DND-41 (cell line): ENCODE data around the gene HMBS.

Experiments used
- ATAC-seq: fragments of 200-7000 bp; cut with Tn5 transposase; 3 replicates; pipeline ENCODE4 v1.9.1; 2021; ENCODE audit warnings: low read depth; ENCODE audit not compliant: insufficient read depth
- DNase-seq: peaks from one replicate; pipeline ENCODE4 v3.0.0-alpha.2; 2020
- H2AFZ ChIP-seq: 2 replicates; pipeline ENCODE4 v1.6.0; 2012; ENCODE audit warnings: low read depth, low read length
- H3K27ac ChIP-seq: 2 replicates; pipeline ENCODE4 v1.5.1; 2012; ENCODE audit warnings: low read length, inconsistent platforms
- H3K27me3 ChIP-seq: fragments of 200-600 bp; sonication (generic); 2 replicates; pipeline ENCODE4 v1.6.0; 2012; ENCODE audit warnings: low read length, mild to moderate bottlenecking, inconsistent platforms; ENCODE audit not compliant: insufficient read depth, poor library complexity
- H3K36me3 ChIP-seq: 2 replicates; pipeline ENCODE4 v1.5.1; 2012; ENCODE audit warnings: low read length, inconsistent platforms; ENCODE audit not compliant: insufficient read depth
- H3K4me1 ChIP-seq: 2 replicates; pipeline ENCODE4 v1.5.1; 2012; ENCODE audit warnings: mild to moderate bottlenecking, low read length; ENCODE audit not compliant: insufficient read depth
- H3K4me2 ChIP-seq: 2 replicates; pipeline ENCODE4 v1.6.0; 2012; ENCODE audit warnings: mild to moderate bottlenecking, moderate library complexity, low read length, inconsistent platforms; ENCODE audit not compliant: insufficient read depth
- H3K4me3 ChIP-seq, 2 experiments: fragments of 200-600 bp in 1 of 2; shearing (Covaris generic) in 1 of 2; 2 replicates each; pipeline ENCODE4 v1.5.1; 2012 to 2016; ENCODE audit warnings: inconsistent platforms in 2 of 2, low read length in 2 of 2, mild to moderate bottlenecking in 2 of 2, low read depth in 1 of 2, moderate library complexity in 1 of 2
- H3K79me2 ChIP-seq: 2 replicates; pipeline ENCODE4 v1.6.0; 2012; ENCODE audit warnings: low read length, inconsistent platforms; ENCODE audit not compliant: insufficient read depth
- H3K9ac ChIP-seq: 2 replicates; pipeline ENCODE4 v1.6.0; 2012; ENCODE audit warnings: low read depth, mild to moderate bottlenecking, inconsistent platforms, low read length, moderate library complexity
- H3K9me3 ChIP-seq: 2 replicates; pipeline ENCODE4 v1.5.1; 2012; ENCODE audit warnings: low read length, moderate library complexity, mild to moderate bottlenecking, inconsistent platforms; ENCODE audit not compliant: insufficient read depth, severe bottlenecking
- H4K20me1 ChIP-seq: 2 replicates; pipeline ENCODE4 v1.6.0; 2012; ENCODE audit warnings: low read length; ENCODE audit not compliant: insufficient read depth
- EZH2 ChIP-seq: IDR thresholded peaks from 3 replicates; pipeline ENCODE4 v1.6.1; 2012; ENCODE audit warnings: borderline replicate concordance, low read depth, mild to moderate bottlenecking, moderate library complexity, low read length, inconsistent platforms; ENCODE audit not compliant: severe bottlenecking
- TF ChIP-seq, protein P1 (sequence below): IDR thresholded peaks from 2 replicates; pipeline ENCODE4 v1.5.1; 2012; ENCODE audit warnings: borderline replicate concordance, low read length, moderate library complexity, mild to moderate bottlenecking; ENCODE audit not compliant: poor library complexity, severe bottlenecking; ENCODE audit errors: extremely low read depth

The HMBS gene

GRCh38 chr11:119103793-119104192, 19.1 kb downstream of the HMBS start:
- no peak for ATAC-seq
- H3K9me3 ChIP-seq, result no peaks in the 10 kb centered on the region
- peaks cover 53% of the 10 kb centered on the region for H3K79me2 ChIP-seq

GRCh38 chr11:119106564-119107537, 22.2 kb downstream of the HMBS start, which contains the start of gene C2CD2L:
C2CD2L (plus strand) TSS chr11:119107344; CDS start chr11:119107742, 398 bp downstream.
- no peaks in the 10 kb centered on the region for H3K27me3 ChIP-seq
- peaks cover 22% of the 10 kb centered on the region for H3K36me3 ChIP-seq
- peak within 1 kb of the TSS; percentile 97 for H3K27ac ChIP-seq
- ATAC-seq, result peak; percentile 86
- peak within 1 kb of the TSS; percentile 94 for H3K4me2 ChIP-seq
- H3K9me3 ChIP-seq, result no peaks in the 10 kb centered on the region
- peaks cover 51% of the 10 kb centered on the region for H3K4me1 ChIP-seq
- H4K20me1 ChIP-seq, result peaks cover 9% of the 10 kb centered on the region; the same call in 1 of the 2 replicates
- peak within 1 kb of the TSS; percentile 77 for H3K9ac ChIP-seq
- TF ChIP-seq EZH2, result no peak
- TF ChIP-seq, protein P1, sequence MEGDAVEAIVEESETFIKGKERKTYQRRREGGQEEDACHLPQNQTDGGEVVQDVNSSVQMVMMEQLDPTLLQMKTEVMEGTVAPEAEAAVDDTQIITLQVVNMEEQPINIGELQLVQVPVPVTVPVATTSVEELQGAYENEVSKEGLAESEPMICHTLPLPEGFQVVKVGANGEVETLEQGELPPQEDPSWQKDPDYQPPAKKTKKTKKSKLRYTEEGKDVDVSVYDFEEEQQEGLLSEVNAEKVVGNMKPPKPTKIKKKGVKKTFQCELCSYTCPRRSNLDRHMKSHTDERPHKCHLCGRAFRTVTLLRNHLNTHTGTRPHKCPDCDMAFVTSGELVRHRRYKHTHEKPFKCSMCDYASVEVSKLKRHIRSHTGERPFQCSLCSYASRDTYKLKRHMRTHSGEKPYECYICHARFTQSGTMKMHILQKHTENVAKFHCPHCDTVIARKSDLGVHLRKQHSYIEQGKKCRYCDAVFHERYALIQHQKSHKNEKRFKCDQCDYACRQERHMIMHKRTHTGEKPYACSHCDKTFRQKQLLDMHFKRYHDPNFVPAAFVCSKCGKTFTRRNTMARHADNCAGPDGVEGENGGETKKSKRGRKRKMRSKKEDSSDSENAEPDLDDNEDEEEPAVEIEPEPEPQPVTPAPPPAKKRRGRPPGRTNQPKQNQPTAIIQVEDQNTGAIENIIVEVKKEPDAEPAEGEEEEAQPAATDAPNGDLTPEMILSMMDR, result no peak
- DNase-seq, result peak; percentile 93
- H2AFZ ChIP-seq, result peak within 1 kb of the TSS; percentile 92
- H3K79me2 ChIP-seq, result peaks cover 54% of the 10 kb centered on the region
- peak within 1 kb of the TSS; percentile 67 to 89 for H3K4me3 ChIP-seq

More at GRCh38 chr11:119103793-119104192, 19.1 kb downstream of the HMBS start:
- Histone ChIP-seq H3K4me2 (peak overlapping the region; percentile 90; the same call in 1 of the 2 replicates), H3K36me3 (peaks cover 7% of the 10 kb centered on the region), H3K9ac (no peak overlapping the region), H4K20me1 (peaks cover 9% of the 10 kb centered on the region; the same call in 1 of the 2 replicates), H2AFZ (no peak overlapping the region), H3K4me1 (peaks cover 54% of the 10 kb centered on the region), H3K27ac (no peak overlapping the region), H3K27me3 (no peaks in the 10 kb centered on the region), H3K4me3 (no peak overlapping the region)
- DNase-seq, result no peak
- TF ChIP-seq, protein P1, result peak; percentile 29
- TF ChIP-seq EZH2, result no peak

- peaks cover 9% of the 10 kb centered on the region; the same call in 1 of the 2 replicates for H4K20me1 ChIP-seq
- peaks cover 30% of the 10 kb centered on the region for H3K36me3 ChIP-seq
- H3K4me3 ChIP-seq, result peak overlapping the region; percentile 67 to 89
- no peak for TF ChIP-seq EZH2
- TF ChIP-seq, protein P1, result no peak
- H3K27ac ChIP-seq, result peak overlapping the region; percentile 53
- peak overlapping the region; percentile 79 for H2AFZ ChIP-seq
- H3K79me2 ChIP-seq, result peaks cover 50% of the 10 kb centered on the region
- peaks cover 50% of the 10 kb centered on the region for H3K4me1 ChIP-seq
- peak overlapping the region; percentile 94 for H3K4me2 ChIP-seq
- ATAC-seq (peak; percentile 44), DNase-seq (no peak)
- no peaks in the 10 kb centered on the region for H3K27me3 ChIP-seq
- H3K9ac ChIP-seq, result peak overlapping the region; percentile 77
- no peaks in the 10 kb centered on the region for H3K9me3 ChIP-seq
Observed at GRCh38 chr11:119107538-119108145, 23.0 kb downstream of the HMBS start.
